Hepatocyte (in vitro differentiated cells): Measurements from ENCODE around the gene TRAF2. TPM values are rescaled to one million over a fixed set of nuclear protein-coding genes. Genes with fewer than 3 reads are reported as not detected.

Experiments
- DNase-seq: peaks from one replicate; pipeline ENCODE4 v3.0.0-alpha.2; 2016; ENCODE audit warnings: low spot score
- H2AFZ ChIP-seq: fragments of 200-600 bp; sonication (generic); 2 replicates; pipeline ENCODE4 v1.6.0; 2016; ENCODE audit warnings: antibody characterized with exemption, mild to moderate bottlenecking
- H3K27ac ChIP-seq: fragments of 200-600 bp; sonication (generic); 2 replicates; pipeline ENCODE4 v1.5.1; 2016; ENCODE audit warnings: mild to moderate bottlenecking
- H3K27me3 ChIP-seq: fragments of 200-600 bp; sonication (generic); 2 replicates; pipeline ENCODE4 v1.6.1; 2016
- H3K36me3 ChIP-seq: fragments of 200-600 bp; sonication (generic); replicated peaks from 2 replicates; pipeline ENCODE4 v1.5.1; 2016; ENCODE audit warnings: low read depth; ENCODE audit not compliant: insufficient read depth
- H3K4me1 ChIP-seq: fragments of 200-600 bp; sonication (generic); 2 replicates; pipeline ENCODE4 v1.5.1; 2016; ENCODE audit warnings: mild to moderate bottlenecking, moderate library complexity; ENCODE audit not compliant: insufficient read depth
- H3K4me2 ChIP-seq: fragments of 200-600 bp; sonication (generic); 2 replicates; pipeline ENCODE4 v1.6.0; 2016
- H3K4me3 ChIP-seq: fragments of 200-600 bp; sonication (generic); 2 replicates; pipeline ENCODE4 v1.5.1; 2016; ENCODE audit warnings: mild to moderate bottlenecking
- H3K79me2 ChIP-seq: fragments of 200-600 bp; sonication (generic); 2 replicates; pipeline ENCODE4 v1.6.0; 2017; ENCODE audit warnings: mild to moderate bottlenecking
- H3K9me2 ChIP-seq: fragments of 200-600 bp; sonication (generic); replicated peaks from 2 replicates; pipeline ENCODE4 v1.6.0; 2017; ENCODE audit warnings: mild to moderate bottlenecking; ENCODE audit not compliant: insufficient read depth
- H3K9me3 ChIP-seq: fragments of 200-600 bp; sonication (generic); 2 replicates; pipeline ENCODE4 v1.5.1; 2016; ENCODE audit warnings: low read depth, mild to moderate bottlenecking
- H4K20me1 ChIP-seq: fragments of 200-600 bp; sonication (generic); 2 replicates; pipeline ENCODE4 v1.6.0; 2016; ENCODE audit warnings: mild to moderate bottlenecking; ENCODE audit not compliant: insufficient read depth, poor library complexity, severe bottlenecking
- CTCF ChIP-seq: fragments of 200-600 bp; sonication (generic); IDR thresholded peaks from 2 replicates; pipeline ENCODE4 v1.5.1; 2016; ENCODE audit warnings: antibody characterized with exemption, mild to moderate bottlenecking; ENCODE audit not compliant: poor library complexity
- EZH2 ChIP-seq: fragments of 200-600 bp; sonication (generic); IDR thresholded peaks from 2 replicates; pipeline ENCODE4 v1.6.1; 2016; ENCODE audit warnings: antibody characterized with exemption, mild to moderate bottlenecking, borderline replicate concordance
- EZH2phosphoT487 ChIP-seq: fragments of 200-600 bp; sonication (generic); IDR thresholded peaks from one replicate; pipeline ENCODE4 v1.6.1; 2018; ENCODE audit warnings: antibody characterized with exemption, mild to moderate bottlenecking, low read depth, moderate library complexity; ENCODE audit not compliant: unreplicated experiment, severe bottlenecking
- WGBS: methylation state at CpG from one replicate; pipeline ENCODE4 v1.1.6; 2016; ENCODE audit warnings: low lambda C conversion rate; ENCODE audit errors: missing lambda C conversion rate; 5-methylcytosine and 5-hydroxymethylcytosine counted together
- polyA plus RNA-seq: library from polyadenylated mRNA; unstranded; fragments of >200 nt; fragmentation: Nextera tagmentation; extraction: Ambion mirVana; gene quantifications from 2 replicates; pipeline ENCODE4 v1.2.1, GENCODE V29; 2016
- total RNA-seq: library from RNA; depleted of rRNA; stranded (reverse); fragments of >200 nt; gene quantifications from 2 replicates; pipeline ENCODE4 v1.2.3, GENCODE V29; 2014

TRAF2 gene
- total and polyA plus RNA-seq, 2 experiments from 2014 or later: 7.6 to 12.4 TPM

DNA sequence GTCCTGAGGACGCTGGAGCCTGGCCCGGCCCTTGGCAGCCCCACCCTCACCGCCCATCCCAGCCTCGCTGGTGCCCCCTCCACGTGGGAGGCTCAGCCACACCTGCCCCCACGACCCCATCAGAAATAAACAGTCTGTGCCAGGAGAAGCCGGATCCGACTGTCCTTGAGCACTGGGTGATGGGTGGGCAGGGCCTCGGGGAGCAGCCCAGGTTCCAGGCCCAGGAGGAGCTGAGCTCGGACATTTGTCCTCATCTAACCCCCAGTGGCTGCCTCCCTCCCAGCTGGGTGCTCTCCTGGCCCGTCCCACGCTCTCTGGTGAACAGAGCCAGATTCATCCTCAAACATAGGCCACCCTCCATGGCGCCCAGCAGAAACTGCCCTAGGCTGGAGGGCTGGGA, 86.4 kb downstream of the TRAF2 start:
- Histone ChIP-seq H3K4me2 (no peak overlapping the region), H3K27ac (no peak overlapping the region), H3K27me3 (no peaks in the 10 kb centered on the region), H3K79me2 (no peaks in the 10 kb centered on the region), H2AFZ (no peak overlapping the region), H4K20me1 (no peaks in the 10 kb centered on the region), H3K9me3 (no peaks in the 10 kb centered on the region), H3K4me1 (no peaks in the 10 kb centered on the region), H3K36me3 (no peaks in the 10 kb centered on the region), H3K9me2 (no peaks in the 10 kb centered on the region), H3K4me3 (no peak overlapping the region)
- TF ChIP-seq EZH2 (no peak), EZH2phosphoT487 (no peak), CTCF (no peak)
- DNase-seq: no peak
- 86% methylated on average over 10 of the region's 13 CpGs for WGBS

- Histone ChIP-seq H3K4me2 (no peak overlapping the region), H3K9me3 (no peaks in the 10 kb centered on the region), H4K20me1 (no peaks in the 10 kb centered on the region), H3K36me3 (no peaks in the 10 kb centered on the region), H3K4me1 (no peaks in the 10 kb centered on the region), H2AFZ (no peak overlapping the region), H3K79me2 (no peaks in the 10 kb centered on the region), H3K27ac (no peak overlapping the region), H3K27me3 (no peaks in the 10 kb centered on the region), H3K4me3 (no peak overlapping the region), H3K9me2 (no peaks in the 10 kb centered on the region)
- no peak for DNase-seq
- TF ChIP-seq EZH2phosphoT487: no peak
- TF ChIP-seq EZH2: no peak
- no peak for TF ChIP-seq CTCF
- whole genome bisulfite sequencing: 92% methylated on average over 29 of the region's 29 CpGs
Observed at GRCh38 chr9:136973618-136974617, 87.6 kb downstream of the TRAF2 start.

GRCh38 chr9:136974817-136975535, 88.7 kb downstream of the TRAF2 start:
- Histone ChIP-seq H3K9me3 (no peaks in the 10 kb centered on the region), H3K36me3 (no peaks in the 10 kb centered on the region), H2AFZ (no peak overlapping the region), H3K79me2 (no peaks in the 10 kb centered on the region), H3K4me3 (no peak overlapping the region), H3K9me2 (no peaks in the 10 kb centered on the region), H3K4me1 (no peaks in the 10 kb centered on the region), H3K27me3 (no peaks in the 10 kb centered on the region), H4K20me1 (no peaks in the 10 kb centered on the region), H3K4me2 (no peak overlapping the region), H3K27ac (no peak overlapping the region)
- no peak for DNase-seq
- WGBS: 80% methylated on average over 15 of the region's 15 CpGs
- no peak for TF ChIP-seq EZH2phosphoT487
- TF ChIP-seq EZH2: no peak
- TF ChIP-seq CTCF: no peak
